ENCODE measurements around the gene MACROD2. TPM values are rescaled to one million over a fixed set of nuclear protein-coding genes. Genes with fewer than 3 reads are reported as not detected.

Gene MACROD2
- polyA plus RNA-seq, 1 donor from 2014 or later, result 23.2 TPM

DNA sequence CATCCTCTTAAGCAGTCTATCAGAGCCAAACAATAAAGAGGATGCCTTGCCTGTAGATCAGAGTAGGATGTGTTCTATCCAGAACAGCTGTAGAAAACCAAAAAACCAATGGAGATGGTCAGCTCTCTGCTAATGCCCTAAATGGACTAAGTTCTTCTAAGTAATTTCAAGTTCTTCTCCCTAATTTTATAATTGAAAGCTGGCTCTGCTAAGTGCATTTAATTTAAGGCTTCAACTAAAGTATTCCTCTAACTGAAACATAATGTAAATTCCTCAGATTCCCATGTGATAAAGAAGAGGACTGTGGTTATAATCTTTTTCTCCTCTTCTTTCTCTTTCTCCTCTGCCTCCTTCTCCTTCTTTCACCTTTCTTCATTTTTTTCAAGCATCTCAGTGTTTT, 1868.4 kb downstream of the MACROD2 start:
- H3K4me3 ChIP-seq (ENCODE audit: low read length), result no peak overlapping the region
- no peak overlapping the region for H3K9ac ChIP-seq (ENCODE audit: low read length)
- H3F3A ChIP-seq (ENCODE audit: insufficient read depth, low read length, poor library complexity, severe bottlenecking), result no peaks in the 10 kb centered on the region
- no peaks in the 10 kb centered on the region for H3K27me3 ChIP-seq (ENCODE audit: insufficient read depth, low read depth, low read length)
- H3K9me3 ChIP-seq (ENCODE audit: low read length), result no peaks in the 10 kb centered on the region
- no peaks in the 10 kb centered on the region for H4K20me1 ChIP-seq (ENCODE audit: insufficient read depth)
- H3K4me2 ChIP-seq (ENCODE audit: low read length), result no peak overlapping the region
- H2AFZ ChIP-seq (ENCODE audit: low read depth, low read length), result no peak overlapping the region
- H3K27ac ChIP-seq (ENCODE audit: low read length), result no peak overlapping the region
- no peaks in the 10 kb centered on the region for H3K36me3 ChIP-seq (ENCODE audit: insufficient read depth, low read length)
- TF ChIP-seq TAF1 (IDR thresholded peaks at IDR 0.05; ENCODE audit: low read depth) (no peak), MXI1 (conservative IDR thresholded peaks at IDR 0.05; ENCODE audit: poor library complexity, severe bottlenecking) (no peak), POLR2AphosphoS5 (IDR thresholded peaks at IDR 0.05) (no peak), EP300 (conservative IDR thresholded peaks at IDR 0.05; ENCODE audit: poor library complexity, severe bottlenecking) (no peak), RAD21 (conservative IDR thresholded peaks at IDR 0.05) (no peak), SMC3 (conservative IDR thresholded peaks at IDR 0.05; ENCODE audit: poor library complexity) (no peak)
- TF ChIP-seq, protein P1, sequence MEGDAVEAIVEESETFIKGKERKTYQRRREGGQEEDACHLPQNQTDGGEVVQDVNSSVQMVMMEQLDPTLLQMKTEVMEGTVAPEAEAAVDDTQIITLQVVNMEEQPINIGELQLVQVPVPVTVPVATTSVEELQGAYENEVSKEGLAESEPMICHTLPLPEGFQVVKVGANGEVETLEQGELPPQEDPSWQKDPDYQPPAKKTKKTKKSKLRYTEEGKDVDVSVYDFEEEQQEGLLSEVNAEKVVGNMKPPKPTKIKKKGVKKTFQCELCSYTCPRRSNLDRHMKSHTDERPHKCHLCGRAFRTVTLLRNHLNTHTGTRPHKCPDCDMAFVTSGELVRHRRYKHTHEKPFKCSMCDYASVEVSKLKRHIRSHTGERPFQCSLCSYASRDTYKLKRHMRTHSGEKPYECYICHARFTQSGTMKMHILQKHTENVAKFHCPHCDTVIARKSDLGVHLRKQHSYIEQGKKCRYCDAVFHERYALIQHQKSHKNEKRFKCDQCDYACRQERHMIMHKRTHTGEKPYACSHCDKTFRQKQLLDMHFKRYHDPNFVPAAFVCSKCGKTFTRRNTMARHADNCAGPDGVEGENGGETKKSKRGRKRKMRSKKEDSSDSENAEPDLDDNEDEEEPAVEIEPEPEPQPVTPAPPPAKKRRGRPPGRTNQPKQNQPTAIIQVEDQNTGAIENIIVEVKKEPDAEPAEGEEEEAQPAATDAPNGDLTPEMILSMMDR (IDR thresholded peaks at IDR 0.05; ENCODE audit: poor library complexity, severe bottlenecking), result no peak
- H3K79me2 ChIP-seq (replicated peaks; ENCODE audit: insufficient read depth, low read length), result no peaks in the 10 kb centered on the region
- no peaks in the 10 kb centered on the region for H3K9me2 ChIP-seq (ENCODE audit: insufficient read depth, low read length)

DNA sequence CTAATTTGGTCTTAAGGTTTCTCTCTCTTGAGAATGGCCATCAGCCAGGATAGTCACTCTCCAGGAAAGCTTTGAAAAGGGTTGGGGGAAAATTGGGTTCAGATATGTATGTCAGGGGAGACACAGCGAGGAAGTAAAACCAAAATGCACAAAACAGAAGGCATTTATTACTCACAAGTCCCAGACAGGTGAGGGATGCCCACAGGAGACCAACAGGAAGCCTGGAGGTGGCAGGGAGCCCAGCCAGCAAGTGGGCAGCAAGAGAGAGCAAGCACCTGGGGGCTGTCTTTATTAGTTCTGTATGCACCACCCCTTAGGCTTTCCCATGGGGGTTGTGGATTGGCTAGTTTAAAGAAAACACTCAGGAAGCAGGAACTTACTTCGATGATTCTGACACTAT, 1870.2 kb downstream of the MACROD2 start:
- H2AFZ ChIP-seq (ENCODE audit: low read depth, low read length), result no peak overlapping the region
- no peaks in the 10 kb centered on the region for H3K79me2 ChIP-seq (replicated peaks; ENCODE audit: insufficient read depth, low read length)
- H3K4me3 ChIP-seq (ENCODE audit: low read length), result no peak overlapping the region
- TF ChIP-seq POLR2AphosphoS5 (IDR thresholded peaks at IDR 0.05) (no peak), RAD21 (conservative IDR thresholded peaks at IDR 0.05) (no peak), MXI1 (conservative IDR thresholded peaks at IDR 0.05; ENCODE audit: poor library complexity, severe bottlenecking) (no peak), EP300 (conservative IDR thresholded peaks at IDR 0.05; ENCODE audit: poor library complexity, severe bottlenecking) (no peak), EZH2 (IDR thresholded peaks at IDR 0.05; ENCODE audit: borderline replicate concordance, insufficient read depth, low read length, poor library complexity, severe bottlenecking) (no peak), SMC3 (conservative IDR thresholded peaks at IDR 0.05; ENCODE audit: poor library complexity) (no peak), TAF1 (IDR thresholded peaks at IDR 0.05; ENCODE audit: low read depth) (no peak)
- TF ChIP-seq, protein P1 (IDR thresholded peaks at IDR 0.05; ENCODE audit: poor library complexity, severe bottlenecking), result no peak
- TF ChIP-seq, protein P2, sequence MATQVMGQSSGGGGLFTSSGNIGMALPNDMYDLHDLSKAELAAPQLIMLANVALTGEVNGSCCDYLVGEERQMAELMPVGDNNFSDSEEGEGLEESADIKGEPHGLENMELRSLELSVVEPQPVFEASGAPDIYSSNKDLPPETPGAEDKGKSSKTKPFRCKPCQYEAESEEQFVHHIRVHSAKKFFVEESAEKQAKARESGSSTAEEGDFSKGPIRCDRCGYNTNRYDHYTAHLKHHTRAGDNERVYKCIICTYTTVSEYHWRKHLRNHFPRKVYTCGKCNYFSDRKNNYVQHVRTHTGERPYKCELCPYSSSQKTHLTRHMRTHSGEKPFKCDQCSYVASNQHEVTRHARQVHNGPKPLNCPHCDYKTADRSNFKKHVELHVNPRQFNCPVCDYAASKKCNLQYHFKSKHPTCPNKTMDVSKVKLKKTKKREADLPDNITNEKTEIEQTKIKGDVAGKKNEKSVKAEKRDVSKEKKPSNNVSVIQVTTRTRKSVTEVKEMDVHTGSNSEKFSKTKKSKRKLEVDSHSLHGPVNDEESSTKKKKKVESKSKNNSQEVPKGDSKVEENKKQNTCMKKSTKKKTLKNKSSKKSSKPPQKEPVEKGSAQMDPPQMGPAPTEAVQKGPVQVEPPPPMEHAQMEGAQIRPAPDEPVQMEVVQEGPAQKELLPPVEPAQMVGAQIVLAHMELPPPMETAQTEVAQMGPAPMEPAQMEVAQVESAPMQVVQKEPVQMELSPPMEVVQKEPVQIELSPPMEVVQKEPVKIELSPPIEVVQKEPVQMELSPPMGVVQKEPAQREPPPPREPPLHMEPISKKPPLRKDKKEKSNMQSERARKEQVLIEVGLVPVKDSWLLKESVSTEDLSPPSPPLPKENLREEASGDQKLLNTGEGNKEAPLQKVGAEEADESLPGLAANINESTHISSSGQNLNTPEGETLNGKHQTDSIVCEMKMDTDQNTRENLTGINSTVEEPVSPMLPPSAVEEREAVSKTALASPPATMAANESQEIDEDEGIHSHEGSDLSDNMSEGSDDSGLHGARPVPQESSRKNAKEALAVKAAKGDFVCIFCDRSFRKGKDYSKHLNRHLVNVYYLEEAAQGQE (IDR thresholded peaks at IDR 0.05; ENCODE audit: borderline replicate concordance), result no peak
- H3K9ac ChIP-seq (ENCODE audit: low read length), result no peak overlapping the region
- no peaks in the 10 kb centered on the region for H3K9me3 ChIP-seq (ENCODE audit: low read length)
- H3F3A ChIP-seq (ENCODE audit: insufficient read depth, low read length, poor library complexity, severe bottlenecking), result no peaks in the 10 kb centered on the region
- no peaks in the 10 kb centered on the region for H3K9me2 ChIP-seq (ENCODE audit: insufficient read depth, low read length)
- H3K27ac ChIP-seq (ENCODE audit: low read length), result no peak overlapping the region
- H3K27me3 ChIP-seq (ENCODE audit: insufficient read depth, low read depth, low read length), result no peaks in the 10 kb centered on the region
- H3K36me3 ChIP-seq (ENCODE audit: insufficient read depth, low read length), result no peaks in the 10 kb centered on the region
- H4K20me1 ChIP-seq (ENCODE audit: insufficient read depth), result no peaks in the 10 kb centered on the region
- no peak overlapping the region for H3K4me2 ChIP-seq (ENCODE audit: low read length)
